HepG2 (cell line): ENCODE measurements around the gene POLG2. TPM values are rescaled to one million over a fixed set of nuclear protein-coding genes. Genes with fewer than 3 reads are reported as not detected.
A peak's percentile ranks its signal among the peaks of the same experiment; 100 is the strongest.

ENCODE experiments used
- ATF6 ChIP-seq: sonication (generic); formaldehyde crosslinking; conservative IDR thresholded peaks from 2 replicates; pipeline ENCODE4 v1.4.0; 2020; ENCODE audit warnings: missing genetic modification reagents
- E2F5 ChIP-seq: sonication (generic); formaldehyde crosslinking; conservative IDR thresholded peaks from 2 replicates; pipeline ENCODE4 v1.4.0; 2020; ENCODE audit warnings: missing genetic modification reagents
- GABPA ChIP-seq, 2 experiments: IDR thresholded peaks; 2 replicates each; pipeline ENCODE4 v1.6.1; 2011 to 2016; ENCODE audit warnings: low read depth in 2 of 2, low read length in 1 of 2, missing biosample characterization in 1 of 2, missing genetic modification characterization in 1 of 2
- GMEB2 ChIP-seq: IDR thresholded peaks from 2 replicates; pipeline ENCODE4 v1.6.1; 2016; ENCODE audit warnings: missing biosample characterization, missing genetic modification reagents, low read depth
- HBP1 ChIP-seq: IDR thresholded peaks from 2 replicates; pipeline ENCODE4 v1.6.1; 2016; ENCODE audit warnings: low read depth, control low read depth
- MYPOP ChIP-seq: sonication (generic); formaldehyde crosslinking; IDR thresholded peaks from 2 replicates; pipeline ENCODE4 v1.8.1; 2023; ENCODE audit warnings: mild to moderate bottlenecking, moderate library complexity, missing genetic modification reagents
- PBX2 ChIP-seq: IDR thresholded peaks from 2 replicates; pipeline ENCODE4 v1.6.1; 2016; ENCODE audit warnings: control low read depth
- PRDM15 ChIP-seq: sonication (generic); formaldehyde crosslinking; IDR thresholded peaks from 2 replicates; pipeline ENCODE4 v1.4.0; 2020; ENCODE audit warnings: missing genetic modification reagents
- SAP130 ChIP-seq: IDR thresholded peaks from 2 replicates; pipeline ENCODE4 v1.6.1; 2016; ENCODE audit warnings: low read depth
- ZNF331 ChIP-seq: sonication (generic); formaldehyde crosslinking; IDR thresholded peaks from 2 replicates; pipeline ENCODE4 v1.4.0; 2020; ENCODE audit warnings: missing genetic modification reagents
- ZNF414 ChIP-seq: sonication (generic); formaldehyde crosslinking; IDR thresholded peaks from 2 replicates; pipeline ENCODE4 v1.5.0; 2020; ENCODE audit warnings: missing genetic modification reagents
- ZNF607 ChIP-seq: sonication (generic); formaldehyde crosslinking; IDR thresholded peaks from 2 replicates; pipeline ENCODE4 v1.5.1; 2020; ENCODE audit warnings: missing genetic modification reagents, mild to moderate bottlenecking, borderline replicate concordance
- ZNF703 ChIP-seq: sonication (generic); formaldehyde crosslinking; IDR thresholded peaks from 2 replicates; pipeline ENCODE4 v1.5.1; 2020; ENCODE audit warnings: missing genetic modification reagents, mild to moderate bottlenecking, moderate library complexity, borderline replicate concordance
- ZSCAN25 ChIP-seq: sonication (generic); formaldehyde crosslinking; IDR thresholded peaks from 2 replicates; pipeline ENCODE4 v1.8.0; 2022; ENCODE audit warnings: mild to moderate bottlenecking, missing genetic modification reagents
- polyA plus RNA-seq, 8 experiments: library from polyadenylated mRNA; depleted of rRNA in 3 of 8; stranded (reverse) in 7 of 8; unstranded in 1 of 8; fragments of >200 nt; fragmentation: Illumina TruSeq in 4 of 8; extraction: Trizol in 4 of 8; gene quantifications; 2 replicates each; pipeline versions ENCODE4 v1.2.1 to v1.2.3, GENCODE V29; 2011 to 2016; ENCODE audit warnings: low read depth in 4 of 8, missing spikeins in 1 of 8, mixed read lengths in 1 of 8; ENCODE audit not compliant: insufficient read depth in 1 of 8
- total RNA-seq, 5 experiments: library from RNA; depleted of rRNA; stranded (reverse); fragments of >200 nt; fragmentation: Illumina TruSeq; extraction: Trizol; gene quantifications; 2 replicates each; pipeline ENCODE4 v1.2.3, GENCODE V29; 2016; ENCODE audit warnings: low read depth in 1 of 5

POLG2 gene
- total and polyA plus RNA-seq, 2 of the 13 experiments (the other 11 are each of a cell fraction or from before 2014, with no cell fraction given) = 21.1 to 25.5 TPM

GRCh38 chr17:64507413-64507782, 10.5 kb upstream of the POLG2 start (continued):
- no peak for TF ChIP-seq E2F5 (CRISPR knock-in tag)
- no peak for TF ChIP-seq ZNF607 (CRISPR knock-in tag)
- no peak for TF ChIP-seq MYPOP
- no peak for TF ChIP-seq ZSCAN25 (CRISPR knock-in tag)
- TF ChIP-seq HBP1 (CRISPR knock-in tag) = peak; percentile 64; the same call in 1 of the 2 replicates
- TF ChIP-seq ZNF703 = 0 out of 2 replicates have a peak, but pooled peaks have one; percentile 0
- TF ChIP-seq PRDM15 (CRISPR knock-in tag) = no peak
- 0 out of 2 replicates have a peak, but pooled peaks have one; percentile 17 for TF ChIP-seq ATF6 (CRISPR knock-in tag)
- no peak for TF ChIP-seq GMEB2 (CRISPR knock-in tag)
- TF ChIP-seq ZNF414 (CRISPR knock-in tag) = 0 out of 2 replicates have a peak, but pooled peaks have one; percentile 50
- TF ChIP-seq PBX2 (CRISPR knock-in tag) = no peak
- 0 out of 2 replicates have a peak, but pooled peaks have one; percentile 15 for TF ChIP-seq ZNF331 (CRISPR knock-in tag)
- TF ChIP-seq GABPA (IDR thresholded peaks at IDR 0.05; ENCODE audit: low read depth, low read length) = no peak
- TF ChIP-seq GABPA (CRISPR knock-in tag; IDR thresholded peaks at IDR 0.05; ENCODE audit: low read depth) = no peak
- TF ChIP-seq SAP130 (CRISPR knock-in tag) = peak; percentile 58
